IMR-90 (cell line): Measurements from ENCODE around the gene CRIP1. TPM values are rescaled to one million over a fixed set of nuclear protein-coding genes. Genes with fewer than 3 reads are reported as not detected.

Source experiments
- ATAC-seq: fragments of 200-7000 bp; cut with Tn5 transposase; 2 replicates; pipeline ENCODE4 v1.9.1; 2020; ENCODE audit warnings: low read depth, mild to moderate bottlenecking, moderate library complexity
- BruUV-seq: library from RNA; stranded (reverse); fragments of 400-500 nt; replicated peaks from 2 replicates; lab custom pipeline; 2021; lab: Mats Ljungman, UMichigan
- CTCF ChIA-PET: fragments of 300-600 bp; formaldehyde crosslinking; extraction: SDS; loops from one replicate; lab custom pipeline; 2021; ENCODE audit warnings: antibody characterized with exemption; lab: Yijun Ruan, JAX
- POLR2A ChIA-PET: fragments of 300-600 bp; sonication (Branson Sonifier 250); formaldehyde crosslinking; loops from one replicate; lab custom pipeline; 2022; ENCODE audit warnings: antibody characterized with exemption; ENCODE audit not compliant: unreplicated experiment; lab: Charles Lee
- DNase-seq: peaks from one replicate; pipeline ENCODE4 v3.0.0; 2013
- H2AFZ ChIP-seq: replicated peaks from 2 replicates; pipeline ENCODE3; 2013; ENCODE audit warnings: low read length, mild to moderate bottlenecking; ENCODE audit not compliant: poor library complexity
- H2AK5ac ChIP-seq: 2 replicates; pipeline ENCODE4 v1.6.1; 2013; ENCODE audit warnings: low read depth, low read length, inconsistent platforms
- H2AK9ac ChIP-seq: replicated peaks from 2 replicates; pipeline ENCODE3; 2013; ENCODE audit warnings: mild to moderate bottlenecking, low read depth, low read length, moderate library complexity; ENCODE audit not compliant: poor library complexity
- H2BK120ac ChIP-seq: 2 replicates; pipeline ENCODE4 v1.6.1; 2013; ENCODE audit warnings: low read depth, low read length, inconsistent platforms
- H2BK15ac ChIP-seq: 3 replicates; pipeline ENCODE4 v1.6.1; 2013; ENCODE audit warnings: low read depth, low read length, inconsistent platforms
- H2BK20ac ChIP-seq: 2 replicates; pipeline ENCODE4 v1.6.1; 2013; ENCODE audit warnings: low read depth, mild to moderate bottlenecking, inconsistent platforms, low read length, moderate library complexity
- H2BK5ac ChIP-seq: 2 replicates; pipeline ENCODE4 v1.6.1; 2013; ENCODE audit warnings: mild to moderate bottlenecking, low read depth, low read length, inconsistent platforms; ENCODE audit not compliant: poor library complexity, severe bottlenecking
- H3K14ac ChIP-seq: replicated peaks from 2 replicates; pipeline ENCODE4 v1.6.1; 2013; ENCODE audit warnings: low read depth, low read length, inconsistent platforms
- H3K18ac ChIP-seq: 2 replicates; pipeline ENCODE4 v1.6.1; 2013; ENCODE audit warnings: low read depth, low read length, control low read depth
- H3K23ac ChIP-seq: 2 replicates; pipeline ENCODE4 v1.6.1; 2013; ENCODE audit warnings: low read depth, low read length, inconsistent platforms
- H3K27ac ChIP-seq: 2 replicates; pipeline ENCODE4 v1.5.1; 2013; ENCODE audit warnings: mild to moderate bottlenecking, control low read depth, low read length; ENCODE audit not compliant: insufficient read depth
- H3K27me3 ChIP-seq: 2 replicates; pipeline ENCODE4 v1.6.1; 2013; ENCODE audit warnings: low read length; ENCODE audit not compliant: control insufficient read depth, insufficient read depth
- H3K36me3 ChIP-seq: 2 replicates; pipeline ENCODE4 v1.6.1; 2013; ENCODE audit warnings: low read length, mixed read lengths; ENCODE audit not compliant: control insufficient read depth, insufficient read depth
- H3K4ac ChIP-seq: 2 replicates; pipeline ENCODE4 v1.6.1; 2013; ENCODE audit warnings: low read depth, low read length, inconsistent platforms
- H3K4me1 ChIP-seq: 2 replicates; pipeline ENCODE4 v1.6.1; 2013; ENCODE audit warnings: low read length, mixed read lengths; ENCODE audit not compliant: control insufficient read depth, insufficient read depth
- H3K4me2 ChIP-seq: 2 replicates; pipeline ENCODE4 v1.6.1; 2013; ENCODE audit warnings: low read depth, mild to moderate bottlenecking, control low read depth, low read length, moderate library complexity
- H3K4me3 ChIP-seq: 2 replicates; pipeline ENCODE4 v1.5.1; 2013; ENCODE audit warnings: low read depth, mild to moderate bottlenecking, control low read depth, low read length, moderate library complexity; ENCODE audit not compliant: insufficient read depth
- H3K56ac ChIP-seq: 2 replicates; pipeline ENCODE4 v1.6.1; 2013; ENCODE audit warnings: low read length, inconsistent platforms; ENCODE audit not compliant: insufficient read depth; ENCODE audit errors: extremely low read depth
- H3K79me1 ChIP-seq, 2 experiments: 2 replicates each; pipeline ENCODE4 v1.6.1; 2013; ENCODE audit warnings: low read length in 2 of 2, inconsistent platforms in 1 of 2, low read depth in 1 of 2
- H3K9ac ChIP-seq: 2 replicates; pipeline ENCODE4 v1.6.1; 2013; ENCODE audit warnings: low read depth, low read length, control low read depth
- H3K9me1 ChIP-seq: 2 replicates; pipeline ENCODE4 v1.6.1; 2013; ENCODE audit warnings: low read length, inconsistent platforms; ENCODE audit not compliant: insufficient read depth
- H3K9me3 ChIP-seq: 2 replicates; pipeline ENCODE4 v1.6.1; 2013; ENCODE audit warnings: low read length; ENCODE audit not compliant: control insufficient read depth, insufficient read depth
- H4K20me1 ChIP-seq: 2 replicates; pipeline ENCODE4 v1.6.1; 2013; ENCODE audit warnings: low read length, inconsistent platforms; ENCODE audit not compliant: insufficient read depth
- H4K5ac ChIP-seq: 2 replicates; pipeline ENCODE4 v1.6.1; 2013; ENCODE audit warnings: mild to moderate bottlenecking, low read depth, low read length, control low read depth
- H4K8ac ChIP-seq, 2 experiments: 2 replicates each; pipeline ENCODE4 v1.6.1; 2013; ENCODE audit warnings: low read depth in 2 of 2, low read length in 2 of 2, control low read depth in 1 of 2, inconsistent platforms in 1 of 2
- H4K91ac ChIP-seq: 2 replicates; pipeline ENCODE4 v1.6.1; 2013; ENCODE audit warnings: low read depth, low read length, inconsistent platforms; ENCODE audit not compliant: insufficient read depth
- BHLHE40 ChIP-seq: fragments of 150-350 bp; IDR thresholded peaks from 2 replicates; pipeline ENCODE4 v1.6.1; 2016; ENCODE audit warnings: mild to moderate bottlenecking, low read depth, low read length
- CEBPB ChIP-seq: IDR thresholded peaks from 2 replicates; pipeline ENCODE4 v1.6.1; 2012; ENCODE audit warnings: low read depth, low read length, improper control_type of control experiment
- CHD1 ChIP-seq: IDR thresholded peaks from 2 replicates; pipeline ENCODE4 v1.6.1; 2012; ENCODE audit warnings: low read depth, low read length, improper control_type of control experiment
- MAZ ChIP-seq: IDR thresholded peaks from 2 replicates; pipeline ENCODE4 v1.6.1; 2012; ENCODE audit warnings: low read depth, mild to moderate bottlenecking, low read length, improper control_type of control experiment, moderate library complexity, borderline replicate concordance
- MXI1 ChIP-seq: IDR thresholded peaks from 2 replicates; pipeline ENCODE4 v1.6.1; 2012; ENCODE audit warnings: low read depth, mild to moderate bottlenecking, low read length, moderate library complexity, borderline replicate concordance
- POLR2A ChIP-seq: IDR thresholded peaks from 2 replicates; pipeline ENCODE4 v1.6.1; 2012; ENCODE audit warnings: mild to moderate bottlenecking, low read depth, low read length
- RAD21 ChIP-seq: IDR thresholded peaks from 2 replicates; pipeline ENCODE4 v1.6.1; 2012; ENCODE audit warnings: low read length, improper control_type of control experiment
- WGBS, 2 experiments: methylation state at CpG; one replicate each; pipeline versions ENCODE4 v1.1.5 to v1.1.7; 2013; ENCODE audit warnings: missing lambda C conversion rate in 2 of 2; ENCODE audit not compliant: insufficient read length in 1 of 2; ENCODE audit errors: extremely low coverage in 2 of 2; 5-methylcytosine and 5-hydroxymethylcytosine counted together
- dilution Hi-C: fragments of 300-500 bp; cut with HindIII; formaldehyde crosslinking; loops from one replicate; pipeline ENCODE4 v1.14.3; 2018; ENCODE audit warnings: low sequenced_read_pairs; ENCODE audit not compliant: unreplicated experiment
- in situ Hi-C: fragments of 300-500 bp; cut with MboI; formaldehyde crosslinking; loops from 3 replicates; pipeline ENCODE4 v1.14.3; 2019; ENCODE audit warnings: low sequenced_read_pairs, inconsistent platforms, mixed read lengths
- intact Hi-C: fragments of 100-400 bp; cut with micrococcal nuclease; formaldehyde crosslinking; loops from 2 replicates; pipeline ENCODE4 v1.10.0; 2022
- polyA plus RNA-seq, 3 experiments: library from polyadenylated mRNA; depleted of rRNA; stranded (reverse); fragments of >200 nt; gene quantifications; 2 replicates each; pipeline ENCODE4 v1.2.3, GENCODE V29; 2012; ENCODE audit warnings: low replicate concordance in 1 of 3
- total RNA-seq: library from RNA; depleted of rRNA; stranded (reverse); fragments of >200 nt; gene quantifications from 2 replicates; pipeline ENCODE4 v1.2.3, GENCODE V29; 2012

The CRIP1 gene
- total and polyA plus RNA-seq, 2 of the 4 experiments (the other 2 are of a cell fraction) = 0.21 TPM; not detected in 1

DNA sequence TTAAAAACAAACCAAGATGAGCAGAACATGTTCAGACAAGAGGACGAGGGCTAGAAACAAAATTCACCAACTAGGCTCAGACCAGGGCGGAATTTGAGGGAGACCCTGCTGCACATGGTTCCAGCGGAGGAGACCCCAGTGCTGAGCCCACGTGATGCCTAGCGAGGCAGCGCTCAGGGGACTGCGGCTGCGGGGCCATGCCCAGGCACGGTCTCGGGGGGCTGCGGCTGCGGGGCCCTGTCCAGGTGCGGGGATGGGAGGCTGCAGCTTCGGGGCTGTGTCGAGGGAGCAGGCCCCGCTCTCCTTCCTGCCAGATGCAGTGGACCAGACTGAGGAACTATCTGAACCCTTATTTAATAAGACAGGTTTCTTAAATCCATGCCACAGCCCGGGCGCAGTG lies 24.8 kb upstream of the CRIP1 start:
- in situ Hi-C loops = no loop called here
- Histone ChIP-seq H4K5ac (no peak overlapping the region), H3K4me2 (no peak overlapping the region), H3K4me3 (no peak overlapping the region), H3K4ac (no peak overlapping the region), H3K36me3 (peaks cover 59% of the 10 kb centered on the region), H3K4me1 (peaks cover 2% of the 10 kb centered on the region; the same call in 1 of the 2 replicates), H3K79me1 (no peaks in the 10 kb centered on the region; a peak in 1 of 4 replicates), H3K9ac (no peak overlapping the region), H2AK5ac (no peak overlapping the region), H2BK15ac (no peak overlapping the region), H3K9me3 (no peaks in the 10 kb centered on the region), H3K56ac (no peak overlapping the region), H2BK5ac (no peak overlapping the region), H2AFZ (no peak overlapping the region), H4K20me1 (no peaks in the 10 kb centered on the region; the same call in 1 of the 2 replicates), H2BK20ac (no peak overlapping the region), H3K23ac (no peak overlapping the region), H4K8ac (no peak overlapping the region), H3K27me3 (no peaks in the 10 kb centered on the region), H2BK120ac (no peak overlapping the region), H2AK9ac (no peak overlapping the region), H3K14ac (no peak overlapping the region), H3K27ac (no peak overlapping the region), H3K9me1 (0 out of 2 replicates have a peak, but pooled peaks cover 3% of the 10 kb centered on the region), H4K91ac (no peak overlapping the region), H3K18ac (no peak overlapping the region)
- TF ChIP-seq CEBPB = no peak
- no peak for TF ChIP-seq BHLHE40
- no peak for TF ChIP-seq MAZ
- TF ChIP-seq RAD21 = no peak
- TF ChIP-seq CHD1 = no peak
- TF ChIP-seq MXI1 = no peak
- TF ChIP-seq POLR2A = no peak
- POLR2A ChIA-PET = no interaction called here
- DNase-seq = no peak
- CTCF ChIA-PET = interaction anchor here (1.2 kb wide), 1 partner anchor 28 kb away, joined by 3 read pairs; no protein-coding TSS in a partner anchor
- BruUV-seq = no TSS peak
- dilution Hi-C loops = no loop called here
- intact Hi-C loops = no loop called here
- no peak for ATAC-seq
- WGBS, 2 experiments = 98% methylated on average over 13 of the region's 18 CpGs; no CpG with 5 or more reads in 1 of the 2 experiments
